Heart left ventricle (tissue), 16 donors: ENCODE data around the gene OMG. TPM values are rescaled to one million over a fixed set of nuclear protein-coding genes. Genes with fewer than 3 reads are reported as not detected.

ENCODE experiments used
- ATAC-seq, 4 donors: fragments of 200-7000 bp; cut with Tn5 transposase; one replicate each; pipeline ENCODE4 v1.9.1; 2020 to 2022; ENCODE audit warnings: moderate library complexity in 4 of 4, mild to moderate bottlenecking in 3 of 4, moderate number of reproducible peaks in 1 of 4
- DNase-seq, 5 donors: peaks; one replicate each; pipeline ENCODE4 v3.0.0-alpha.2; 2020
- H3K27ac ChIP-seq, 12 donors: fragments of 200-600 bp; sonication (generic) in 4 of 12; one replicate each; pipeline versions ENCODE4 v1.5.0 to v1.8.0; 2016 to 2022; ENCODE audit warnings: mild to moderate bottlenecking in 2 of 12
- H3K27me3 ChIP-seq, 9 donors: fragments of 200-600 bp; sonication (generic) in 2 of 9; one replicate each; pipeline versions ENCODE4 v1.5.1 to v1.8.0; 2016 to 2022; ENCODE audit warnings: mild to moderate bottlenecking in 3 of 9
- H3K36me3 ChIP-seq, 9 donors: fragments of 200-600 bp; sonication (generic) in 2 of 9; one replicate each; pipeline versions ENCODE4 v1.5.0 to v1.8.0; 2018 to 2022; ENCODE audit warnings: mild to moderate bottlenecking in 2 of 9
- H3K4me1 ChIP-seq, 12 donors: fragments of 200-600 bp; sonication (generic) in 4 of 12; one replicate each; pipeline versions ENCODE4 v1.5.0 to v1.8.0; 2016 to 2022; ENCODE audit warnings: mild to moderate bottlenecking in 3 of 12
- H3K4me3 ChIP-seq, 12 donors: fragments of 200-600 bp; sonication (generic) in 4 of 12; one replicate each; pipeline versions ENCODE4 v1.5.0 to v1.8.0; 2017 to 2022; ENCODE audit warnings: mild to moderate bottlenecking in 9 of 12, moderate library complexity in 4 of 12
- H3K9me3 ChIP-seq, 12 donors: fragments of 200-600 bp; sonication (generic) in 4 of 12; one replicate each; pipeline versions ENCODE4 v1.5.0 to v1.8.0; 2016 to 2022; ENCODE audit warnings: mild to moderate bottlenecking in 1 of 12
- CTCF ChIP-seq, 12 donors: fragments of 200-600 bp; sonication (generic) in 4 of 12; IDR thresholded peaks; one replicate each; pipeline versions ENCODE4 v1.5.0 to v1.8.0; 2018 to 2022; ENCODE audit warnings: antibody characterized with exemption in 12 of 12, mild to moderate bottlenecking in 5 of 12
- POLR2A ChIP-seq, 2 donors: fragments of 450-650 bp; IDR thresholded peaks; one replicate each; pipeline ENCODE4 v1.6.1; 2017; ENCODE audit warnings: antibody characterized with exemption in 2 of 2, mild to moderate bottlenecking in 2 of 2, moderate library complexity in 2 of 2
- WGBS, 4 donors: extraction: QIAGEN DNeasy Blood & Tissue Kit in 2 of 4; methylation state at CpG; one replicate each; pipeline versions ENCODE4 v1.1.5 to v1.1.7; 2013 to 2018; 5-methylcytosine and 5-hydroxymethylcytosine counted together
- intact Hi-C, 10 donors: fragments of 100-400 bp; cut with DNase I; formaldehyde crosslinking; loops; one replicate each; pipeline versions ENCODE4 v1.11.1 to v1.14.2; 2022
- polyA plus RNA-seq, 2 donors: library from polyadenylated mRNA; stranded (reverse); fragments of 200-250 nt; gene quantifications; one replicate each; pipeline ENCODE4 v1.2.3, GENCODE V29; 2013
- total RNA-seq, 9 donors: library from RNA; depleted of rRNA in 2 of 9; stranded (reverse); fragments of >200 nt in 2 of 9; fragmentation: NEBNext Ultra II Directional in 3 of 9; extraction: Animal tissue kit (Norgen Biotek cat#: 25700) in 3 of 9; gene quantifications; one replicate each; pipeline versions ENCODE4 v1.1.0 to v1.2.4, GENCODE V29; 2016 to 2023
- donor health status: ischemic (EF 13 %, LVEDD 7.1; RV severe dilation, severe dysfunction).
- donor health status: healthy with polysubstance abuse.
- donor health status: DM: no; HTN: yes; CAD: no.
- donor health status: DM: no; HTN: no; CAD: no.
- donor health status: ischemic (EF 25% LVEDD 6.9; RV normal size, moderate dysfunction).
- donor health status: ischemic (EF 25% LVEDD 5.7; RV mildly dilated, moderate dysfunction).
- donor health status: healthy.
- donor health status: DM: yes; HTN: yes; CAD: no.
- donor health status: ischemic (EF 35%, LVEDD 5.7; RV mildly dilated, moderate dysfunction).
- donor health status: nonischemic (EF 11% LVEDD 7.7; RV severe dilation, severe dysfunction).
- donor health status: DM: yes; HTN: yes; CAD: no.
- donor health status: PGD.
- donor health status: ischemic (EF 29% LVEDD 5.4; RV normal size, mild dysfunction).
- donor health status: nonischemic (EF 23%, LVEDD 6.1; RV moderate dilation, normal function).

OMG gene
- total and polyA plus RNA-seq, 11 donors: 0.14 to 2.2 (median 0.56) TPM; not detected in 6

- ATAC-seq (no peak), DNase-seq (no peak)
- Histone ChIP-seq H3K36me3 (peaks cover 0 to 86% (median 38%) of the 10 kb centered on the region in 9 donors), H3K27me3 (no peaks in the 10 kb centered on the region), H3K9me3 (no peaks in the 10 kb centered on the region), H3K4me1 (peaks cover 0 to 12% (median 0%) of the 10 kb centered on the region in 12 donors), H3K4me3 (no peak overlapping the region), H3K27ac (no peak overlapping the region)
- TF ChIP-seq CTCF (IDR thresholded peaks at IDR 0.05) (no peak), POLR2A (IDR thresholded peaks at IDR 0.05) (no peak)
- intact Hi-C loops: no loop called here
- WGBS, 4 donors: 97 to 98% (median 97%) methylated on average over 3 of the region's 3 CpGs
Observed at GRCh38 chr17:31260151-31260550, 36.9 kb downstream of the OMG start.

- DNase-seq: no peak
- ATAC-seq: no peak
- no peak overlapping the region for H3K27ac ChIP-seq
- peaks cover 0 to 79% (median 32%) of the 10 kb centered on the region in 9 donors for H3K36me3 ChIP-seq
- no peaks in the 10 kb centered on the region for H3K27me3 ChIP-seq
- TF ChIP-seq POLR2A (IDR thresholded peaks at IDR 0.05) (no peak), CTCF (IDR thresholded peaks at IDR 0.05) (no peak)
- no peak overlapping the region for H3K4me3 ChIP-seq
- no peaks in the 10 kb centered on the region for H3K9me3 ChIP-seq
- peaks cover 0 to 12% (median 0%) of the 10 kb centered on the region in 12 donors for H3K4me1 ChIP-seq
- 60 to 72% (median 70%) methylated on average over 3 of the region's 3 CpGs for WGBS, 4 donors
- intact Hi-C loops: no loop called here
Observed at GRCh38 chr17:31256936-31257335, 40.1 kb downstream of the OMG start.

- H3K27me3 ChIP-seq: no peaks in the 10 kb centered on the region
- DNase-seq (no peak), ATAC-seq (no peak)
- H3K4me1 ChIP-seq: peaks cover 0 to 29% (median 16%) of the 10 kb centered on the region in 12 donors
- intact Hi-C loops: no loop called here
- no peak overlapping the region for H3K27ac ChIP-seq
- no peak overlapping the region for H3K4me3 ChIP-seq
- H3K36me3 ChIP-seq: peaks cover 0 to 58% (median 13%) of the 10 kb centered on the region in 9 donors
- TF ChIP-seq CTCF (IDR thresholded peaks at IDR 0.05) (no peak), POLR2A (IDR thresholded peaks at IDR 0.05) (no peak)
- WGBS, 4 donors: 95 to 100% (median 98%) methylated on average over 2 of the region's 2 CpGs
- no peaks in the 10 kb centered on the region for H3K9me3 ChIP-seq
Observed at GRCh38 chr17:31254654-31255053, 42.4 kb downstream of the OMG start.

- TF ChIP-seq CTCF (IDR thresholded peaks at IDR 0.05): no peak
- TF ChIP-seq POLR2A (IDR thresholded peaks at IDR 0.05): no peak
- Histone ChIP-seq H3K27ac (no peak overlapping the region), H3K27me3 (no peaks in the 10 kb centered on the region), H3K36me3 (peaks cover 0 to 58% (median 12%) of the 10 kb centered on the region in 9 donors), H3K4me3 (no peak overlapping the region), H3K9me3 (no peaks in the 10 kb centered on the region), H3K4me1 (peaks cover 0 to 29% (median 16%) of the 10 kb centered on the region in 12 donors)
- DNase-seq (no peak), ATAC-seq (no peak)
- intact Hi-C loops: no loop called here
- 92 to 96% (median 93%) methylated on average over 1 of the region's 1 CpG for WGBS, 4 donors
Observed at GRCh38 chr17:31252741-31253140, 44.3 kb downstream of the OMG start.
